Osteocyte (in vitro differentiated cells): ENCODE measurements around the gene GPR162. TPM values are rescaled to one million over a fixed set of nuclear protein-coding genes. Genes with fewer than 3 reads are reported as not detected.
A peak's percentile ranks its signal among the peaks of the same experiment; 100 is the strongest.

Experiments
- DNase-seq: peaks from one replicate; pipeline ENCODE4 v3.0.0; 2021; ENCODE audit warnings: mixed read lengths; ENCODE audit not compliant: unreplicated experiment; ENCODE audit errors: extremely low spot score
- H3K27ac Mint-ChIP-seq: one replicate; pipeline ENCODE4 v1.8.0; 2021; ENCODE audit warnings: mild to moderate bottlenecking, mixed read lengths; ENCODE audit not compliant: unreplicated experiment
- H3K27me3 Mint-ChIP-seq: one replicate; pipeline ENCODE4 v1.8.0; 2021; ENCODE audit warnings: mixed read lengths; ENCODE audit not compliant: unreplicated experiment
- H3K36me3 Mint-ChIP-seq: one replicate; pipeline ENCODE4 v1.8.0; 2021; ENCODE audit warnings: mixed read lengths; ENCODE audit not compliant: unreplicated experiment
- H3K4me1 Mint-ChIP-seq: one replicate; pipeline ENCODE4 v1.8.0; 2021; ENCODE audit warnings: mixed read lengths; ENCODE audit not compliant: unreplicated experiment
- H3K4me3 Mint-ChIP-seq: one replicate; pipeline ENCODE4 v1.8.0; 2021; ENCODE audit warnings: mild to moderate bottlenecking, moderate library complexity, mixed read lengths; ENCODE audit not compliant: unreplicated experiment
- H3K9me3 Mint-ChIP-seq: one replicate; pipeline ENCODE4 v1.8.0; 2021; ENCODE audit warnings: mixed read lengths; ENCODE audit not compliant: unreplicated experiment
- CTCF ChIP-seq: fragments of 200-600 bp; sonication (generic); IDR thresholded peaks from 2 replicates; pipeline ENCODE4 v1.5.0; 2021; ENCODE audit warnings: antibody characterized with exemption, mild to moderate bottlenecking, moderate library complexity
- total RNA-seq: library from RNA; stranded (reverse); gene quantifications from 2 replicates; pipeline ENCODE4 v1.2.1, GENCODE V29; 2021

GPR162 gene
- total RNA-seq, 1 donor from 2014 or later = 11.5 TPM

GRCh38 chr12:6830999-6831398, 9.4 kb downstream of the GPR162 start:
- no peak for DNase-seq
- TF ChIP-seq CTCF = no peak
- no peaks in the 10 kb centered on the region for H3K9me3 Mint-ChIP-seq
- no peak overlapping the region for H3K4me3 Mint-ChIP-seq
- peaks cover 20% of the 10 kb centered on the region for H3K4me1 Mint-ChIP-seq
- H3K27ac Mint-ChIP-seq = no peak overlapping the region
- peaks cover 22% of the 10 kb centered on the region for H3K36me3 Mint-ChIP-seq
- no peaks in the 10 kb centered on the region for H3K27me3 Mint-ChIP-seq

DNA sequence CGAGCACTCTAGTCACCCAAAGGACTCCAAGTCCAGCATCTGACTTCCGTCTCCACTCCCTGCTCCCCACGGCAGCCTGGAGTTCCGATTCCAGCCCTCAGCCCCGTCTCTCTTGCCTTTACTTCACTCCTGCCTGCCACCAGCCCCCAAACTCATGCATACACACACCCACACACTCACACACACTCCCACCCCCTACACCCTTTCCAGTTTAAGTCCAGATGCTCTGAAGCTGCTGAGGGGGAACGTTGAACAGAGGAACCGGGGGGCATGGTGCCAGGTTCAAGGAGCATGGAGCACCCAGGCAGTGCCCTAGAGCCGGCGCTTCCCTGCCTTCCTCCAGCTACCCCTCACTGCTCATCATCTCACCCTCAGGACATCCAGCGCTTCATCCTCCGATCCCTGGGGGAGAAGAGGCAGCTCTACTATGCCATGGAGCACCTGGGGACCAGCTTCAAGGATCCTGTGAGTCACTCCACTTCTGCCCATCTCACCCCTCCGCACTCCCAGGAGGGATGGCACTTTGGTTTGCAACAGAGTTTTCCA, 9.9 kb downstream of the GPR162 start:
- Mint-ChIP-seq H3K27ac (no peak overlapping the region), H3K36me3 (peaks cover 22% of the 10 kb centered on the region), H3K27me3 (no peaks in the 10 kb centered on the region), H3K4me1 (peaks cover 20% of the 10 kb centered on the region), H3K4me3 (peak overlapping the region; percentile 26), H3K9me3 (no peaks in the 10 kb centered on the region)
- no peak for TF ChIP-seq CTCF
- no peak for DNase-seq

GRCh38 chr12:6832125-6832524, 10.5 kb downstream of the GPR162 start:
- DNase-seq = no peak
- no peaks in the 10 kb centered on the region for H3K9me3 Mint-ChIP-seq
- H3K27me3 Mint-ChIP-seq = no peaks in the 10 kb centered on the region
- no peak overlapping the region for H3K4me3 Mint-ChIP-seq
- TF ChIP-seq CTCF = no peak
- H3K27ac Mint-ChIP-seq = no peak overlapping the region
- H3K4me1 Mint-ChIP-seq = peaks cover 15% of the 10 kb centered on the region
- peaks cover 24% of the 10 kb centered on the region for H3K36me3 Mint-ChIP-seq

GRCh38 chr12:6833189-6833890, 11.7 kb downstream of the GPR162 start:
- Mint-ChIP-seq H3K4me3 (no peak overlapping the region), H3K4me1 (peaks cover 7% of the 10 kb centered on the region), H3K27me3 (no peaks in the 10 kb centered on the region), H3K36me3 (peaks cover 24% of the 10 kb centered on the region), H3K27ac (no peak overlapping the region), H3K9me3 (no peaks in the 10 kb centered on the region)
- no peak for DNase-seq
- TF ChIP-seq CTCF = no peak

DNA sequence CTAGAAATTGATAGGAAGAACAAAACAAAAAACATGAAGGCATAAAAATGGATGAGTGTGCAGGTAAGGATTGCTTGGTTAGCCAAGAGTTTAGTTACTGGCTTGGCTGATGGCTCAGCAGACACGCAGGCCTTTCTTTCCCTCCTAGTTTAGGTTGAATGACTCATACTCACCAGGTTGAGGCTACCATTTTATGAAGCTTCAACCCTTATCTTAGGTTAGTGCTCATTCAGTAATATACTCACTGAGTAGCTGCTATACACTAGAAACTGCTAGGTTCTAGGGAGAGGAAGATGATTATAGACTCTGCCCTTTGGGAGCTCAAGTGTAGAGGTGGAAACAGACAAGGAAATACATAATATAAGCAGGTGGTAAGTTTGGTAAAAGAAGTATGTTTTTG, 12.6 kb downstream of the GPR162 start:
- no peak for TF ChIP-seq CTCF
- Mint-ChIP-seq H3K9me3 (no peaks in the 10 kb centered on the region), H3K27me3 (no peaks in the 10 kb centered on the region), H3K4me1 (peaks cover 7% of the 10 kb centered on the region), H3K36me3 (peaks cover 24% of the 10 kb centered on the region), H3K27ac (no peak overlapping the region), H3K4me3 (no peak overlapping the region)
- no peak for DNase-seq
